GM20000 (cell line): Measurements from ENCODE around the gene SCGB2A2.

Experiments
- DNase-seq: peaks from one replicate; pipeline ENCODE4 v3.0.0; 2012; ENCODE audit warnings: low spot score
- CTCF ChIP-seq: IDR thresholded peaks from 2 replicates; pipeline ENCODE4 v1.5.1; 2012; ENCODE audit warnings: mild to moderate bottlenecking, control low read depth; ENCODE audit errors: extremely low read depth, missing control alignments

The SCGB2A2 gene

DNA sequence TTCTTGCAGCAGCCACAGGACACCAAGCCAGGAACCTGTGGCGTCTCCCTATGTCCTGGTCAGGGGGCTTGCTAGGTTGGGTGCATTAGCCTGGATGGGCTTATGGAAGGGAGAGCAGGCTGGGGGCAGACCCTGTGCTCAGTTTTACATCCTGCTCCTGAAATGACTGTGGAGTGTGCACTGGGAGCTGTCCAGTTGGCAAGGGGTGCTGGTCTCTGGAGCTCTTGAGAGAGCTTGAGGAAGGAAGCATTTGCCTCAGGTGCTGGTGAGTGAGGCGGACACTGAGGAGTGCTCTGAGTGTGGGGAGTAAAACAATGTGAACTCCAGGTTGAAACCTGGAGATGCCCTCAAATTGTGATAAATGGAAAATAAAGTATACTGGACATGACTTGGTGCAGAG lies 25.5 kb downstream of the SCGB2A2 start:
- DNase-seq: no peak

GRCh38 chr11:62298975-62299374 lies 29.0 kb downstream of the SCGB2A2 start, which contains the start of gene SCGB1D4:
Gene SCGB1D4, minus strand, starts transcription at chr11:62299075. Its CDS starts 65 bp downstream, at chr11:62299010.
- TF ChIP-seq CTCF: no peak
- DNase-seq: no peak

More for the DNA sequence above, 25.5 kb downstream of the SCGB2A2 start:
- TF ChIP-seq CTCF: no peak

DNA sequence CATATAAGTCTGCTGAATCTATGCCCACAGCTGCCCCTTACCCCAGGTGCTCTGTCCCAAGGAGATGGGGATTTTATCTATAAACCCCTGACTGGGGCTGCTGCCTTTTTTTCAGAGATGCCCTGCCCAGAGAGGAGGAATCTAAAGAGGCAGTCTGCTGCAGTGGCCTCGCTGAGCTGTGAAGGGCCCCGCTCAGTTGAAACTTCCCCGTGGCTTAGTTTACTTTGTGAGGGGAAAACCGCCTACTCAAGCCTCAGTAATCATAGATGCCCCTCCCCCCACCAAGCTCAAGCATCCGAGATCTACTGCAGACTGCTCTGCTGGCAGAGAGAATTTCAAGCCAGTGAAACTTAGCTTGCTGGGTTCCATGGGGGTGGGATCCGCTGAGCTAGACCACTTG lies 36.3 kb downstream of the SCGB2A2 start:
- no peak for TF ChIP-seq CTCF
- no peak for DNase-seq

DNA sequence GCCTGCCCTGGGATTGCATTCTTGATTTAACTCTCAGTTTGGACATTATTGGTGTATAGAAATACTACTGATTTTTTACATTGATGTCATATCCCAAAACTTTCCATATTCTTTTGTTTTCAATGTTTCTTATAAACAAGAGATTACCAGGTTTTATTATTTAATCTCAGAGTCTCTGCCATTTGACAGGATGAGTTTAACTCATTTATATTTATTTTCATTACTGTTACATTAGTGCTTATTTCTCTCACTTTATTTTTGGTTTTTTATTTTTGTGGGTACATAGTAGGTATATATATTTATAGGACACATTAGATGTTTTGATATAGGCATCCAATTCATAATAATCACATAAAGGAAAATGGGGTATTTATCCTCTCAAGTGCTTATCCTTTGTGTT lies 38.0 kb downstream of the SCGB2A2 start:
- TF ChIP-seq CTCF: no peak
- DNase-seq: no peak

- no peak for TF ChIP-seq CTCF
- DNase-seq: no peak
These were observed 40.0 kb downstream of the SCGB2A2 start for GRCh38 chr11:62309991-62310390.

DNA sequence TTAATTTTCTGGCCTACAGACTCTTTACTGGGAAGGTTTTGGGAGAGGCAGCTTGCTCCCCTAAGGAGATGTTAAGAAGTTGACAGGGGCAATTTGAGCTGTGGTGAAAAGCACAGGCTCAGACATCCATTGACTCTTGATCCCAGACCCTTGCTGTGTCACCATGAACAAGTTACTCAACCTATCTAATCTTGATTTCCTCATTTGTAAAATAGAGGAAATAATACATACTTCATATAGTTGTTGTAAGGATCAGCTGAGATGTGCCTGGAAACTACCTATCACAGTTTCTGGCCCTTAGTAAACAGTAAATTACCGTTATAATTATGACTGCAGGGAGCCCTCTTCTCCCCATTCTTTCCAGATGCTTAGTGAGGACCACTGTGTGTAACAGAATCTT lies 45.5 kb downstream of the SCGB2A2 start:
- no peak for TF ChIP-seq CTCF
- no peak for DNase-seq

- TF ChIP-seq CTCF: no peak
- no peak for DNase-seq
These were observed 52.6 kb downstream of the SCGB2A2 start for GRCh38 chr11:62322524-62322923.
